WERI-Rb-1 (cell line): Measurements from ENCODE around the gene ATXN7.

Source experiments
- DNase-seq: peaks from one replicate; pipeline ENCODE4 v3.0.0-alpha.2; 2020
- H3K27ac ChIP-seq: fragments of 250-450 bp; sonication (Bioruptor Pico); 2 replicates; pipeline ENCODE4 v1.5.1; 2020; ENCODE audit warnings: mild to moderate bottlenecking, moderate library complexity
- H3K27me3 ChIP-seq: fragments of 250-450 bp; sonication (Bioruptor Pico); 2 replicates; pipeline ENCODE4 v1.5.1; 2021; ENCODE audit warnings: mild to moderate bottlenecking, low read depth, moderate library complexity; ENCODE audit not compliant: insufficient read depth, severe bottlenecking
- H3K36me3 ChIP-seq: fragments of 250-450 bp; sonication (Bioruptor Pico); 2 replicates; pipeline ENCODE4 v1.5.1; 2020; ENCODE audit warnings: mild to moderate bottlenecking, moderate library complexity
- H3K4me3 ChIP-seq: 2 replicates; pipeline ENCODE4 v1.5.1; 2011; ENCODE audit warnings: low read depth, mild to moderate bottlenecking, control low read depth, low read length
- H3K9me3 ChIP-seq: fragments of 250-450 bp; sonication (Bioruptor Pico); 2 replicates; pipeline ENCODE4 v1.5.1; 2021; ENCODE audit warnings: mild to moderate bottlenecking, moderate library complexity; ENCODE audit not compliant: severe bottlenecking
- CTCF ChIP-seq: IDR thresholded peaks from 2 replicates; pipeline ENCODE4 v1.5.1; 2011; ENCODE audit warnings: low read depth, mild to moderate bottlenecking, control low read depth, inconsistent platforms, low read length

The ATXN7 gene

DNA sequence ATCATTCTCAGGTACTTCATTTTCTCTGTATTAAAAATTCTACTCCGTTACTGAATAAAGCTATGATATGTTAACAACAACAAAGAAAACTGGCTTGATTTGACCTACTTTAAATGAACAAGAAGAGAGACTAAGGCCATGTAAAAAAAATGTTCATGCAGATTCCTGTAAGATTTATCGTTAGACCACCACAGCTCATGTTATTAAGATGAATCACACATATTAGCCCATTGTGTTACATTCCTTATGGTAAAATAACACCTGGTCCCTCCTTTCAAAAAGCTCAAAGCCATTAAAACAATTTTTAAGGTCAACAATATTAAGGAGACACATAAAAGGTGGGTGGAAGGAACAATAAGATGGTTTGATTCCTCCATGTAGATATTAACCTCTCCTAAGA is 6.4 kb upstream of the ATXN7 start:
- no peaks in the 10 kb centered on the region; the same call in 1 of the 2 replicates for H3K36me3 ChIP-seq
- H3K4me3 ChIP-seq: no peak overlapping the region
- DNase-seq: no peak
- no peak for TF ChIP-seq CTCF
- H3K27me3 ChIP-seq: no peaks in the 10 kb centered on the region
- no peaks in the 10 kb centered on the region for H3K9me3 ChIP-seq
- H3K27ac ChIP-seq: no peak overlapping the region

DNA sequence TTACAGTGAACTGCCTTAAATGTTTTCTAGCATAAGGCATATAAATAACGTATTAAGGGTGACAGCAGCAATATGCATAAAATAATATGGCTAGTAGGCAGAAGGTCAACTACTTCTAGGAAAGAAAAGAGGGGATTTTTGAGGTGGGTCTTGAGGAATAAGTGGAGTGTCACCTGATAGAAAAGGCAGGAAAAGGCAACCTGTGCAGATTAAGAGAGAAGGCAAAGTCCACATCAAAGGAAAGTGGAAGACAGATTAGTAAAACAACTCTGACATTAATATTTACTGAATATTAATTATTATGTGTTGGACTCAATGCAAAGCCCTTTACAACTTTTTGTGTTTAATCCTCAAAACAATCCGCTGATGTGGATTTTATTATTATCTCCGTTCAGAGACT is 2.9 kb upstream of the ATXN7 start:
- DNase-seq: no peak
- Histone ChIP-seq H3K27me3 (no peaks in the 10 kb centered on the region), H3K27ac (no peak overlapping the region), H3K9me3 (no peaks in the 10 kb centered on the region), H3K36me3 (peaks cover 4% of the 10 kb centered on the region), H3K4me3 (no peak overlapping the region)
- no peak for TF ChIP-seq CTCF

- TF ChIP-seq CTCF: no peak
- H3K36me3 ChIP-seq: peaks cover 7% of the 10 kb centered on the region
- no peak for DNase-seq
- H3K4me3 ChIP-seq: no peak overlapping the region
- no peak overlapping the region for H3K27ac ChIP-seq
- no peaks in the 10 kb centered on the region for H3K27me3 ChIP-seq
- H3K9me3 ChIP-seq: no peaks in the 10 kb centered on the region
Observed at GRCh38 chr3:63861306-63861705, 2.4 kb upstream of the ATXN7 start.

DNA sequence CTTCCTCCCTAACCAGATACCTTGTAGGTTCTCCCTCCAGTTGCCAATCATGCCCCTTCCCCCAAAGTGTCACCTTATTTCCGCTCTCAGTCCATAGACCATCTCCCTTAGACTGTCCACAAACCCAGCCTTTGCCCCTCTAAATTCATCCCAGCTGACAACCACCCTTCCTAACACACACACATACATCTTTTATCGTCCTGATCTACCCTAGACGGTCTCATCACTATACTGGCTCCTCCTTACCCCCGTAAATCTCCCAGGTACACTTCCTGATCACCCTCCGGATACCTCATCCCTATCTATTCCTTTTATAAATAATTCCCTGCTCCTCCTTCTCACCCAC is 890 bp upstream of the ATXN7 start:
- no peaks in the 10 kb centered on the region for H3K9me3 ChIP-seq
- TF ChIP-seq CTCF: no peak
- H3K27me3 ChIP-seq: no peaks in the 10 kb centered on the region
- H3K27ac ChIP-seq: peak overlapping the region; percentile 98
- H3K36me3 ChIP-seq: peaks cover 15% of the 10 kb centered on the region
- H3K4me3 ChIP-seq: peak overlapping the region; percentile 97
- no peak for DNase-seq

DNA sequence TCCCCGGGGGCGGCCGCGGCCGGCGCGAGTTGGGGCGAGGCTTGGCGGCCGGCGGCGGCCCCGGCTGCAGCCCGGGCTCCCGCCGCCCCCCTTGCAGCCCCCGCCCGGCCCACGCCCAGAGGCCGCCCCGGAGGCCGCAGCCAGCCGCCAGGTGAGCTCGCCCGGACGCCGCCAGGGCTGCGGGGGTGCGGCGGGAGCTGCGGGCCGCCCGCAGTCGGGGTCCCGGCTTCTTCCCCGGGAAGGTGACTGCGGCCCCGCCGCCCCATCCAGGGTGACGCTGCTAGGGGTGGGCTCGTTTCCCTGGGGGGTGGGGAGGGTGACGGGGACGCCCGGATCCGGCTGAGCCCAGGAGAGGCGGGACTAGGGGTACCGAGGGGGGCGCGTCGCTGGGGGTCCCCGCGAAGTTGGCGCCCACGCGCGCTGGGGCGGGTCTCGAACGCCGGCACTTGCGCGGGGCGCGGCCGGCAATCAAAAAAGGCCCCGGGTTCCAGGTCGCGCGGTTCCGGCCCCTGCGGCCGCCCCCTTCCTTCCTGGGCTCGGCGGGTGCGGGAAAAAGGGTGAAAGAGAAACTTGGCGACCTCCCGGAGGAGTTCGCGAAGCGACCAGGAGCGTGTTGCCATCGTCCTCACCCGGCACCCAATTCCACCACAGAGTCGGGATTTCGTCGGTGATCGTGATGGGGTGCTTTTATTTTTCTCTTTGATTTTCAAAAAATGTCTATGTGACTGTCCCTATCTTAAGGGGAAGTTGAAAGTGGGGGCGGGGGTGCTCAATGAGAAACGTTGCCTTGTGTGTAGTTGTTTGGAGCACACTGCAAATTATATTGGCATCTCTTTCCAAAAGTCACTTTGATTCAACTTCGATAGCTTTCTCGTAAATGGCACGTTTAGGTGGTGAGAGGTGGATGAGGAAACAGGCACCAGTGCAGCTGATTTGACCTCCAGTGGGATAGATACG is 619 bp downstream of the ATXN7 start:
- DNase-seq: peak; percentile 23
- peak overlapping the region; percentile 86 for H3K27ac ChIP-seq

More for the DNA sequence above, 619 bp downstream of the ATXN7 start:
- Histone ChIP-seq H3K36me3 (peaks cover 19% of the 10 kb centered on the region), H3K9me3 (no peaks in the 10 kb centered on the region), H3K4me3 (peak overlapping the region; percentile 84), H3K27me3 (no peaks in the 10 kb centered on the region)
- no peak for TF ChIP-seq CTCF
